Measurements from ENCODE around the gene MAGI3.

DNA sequence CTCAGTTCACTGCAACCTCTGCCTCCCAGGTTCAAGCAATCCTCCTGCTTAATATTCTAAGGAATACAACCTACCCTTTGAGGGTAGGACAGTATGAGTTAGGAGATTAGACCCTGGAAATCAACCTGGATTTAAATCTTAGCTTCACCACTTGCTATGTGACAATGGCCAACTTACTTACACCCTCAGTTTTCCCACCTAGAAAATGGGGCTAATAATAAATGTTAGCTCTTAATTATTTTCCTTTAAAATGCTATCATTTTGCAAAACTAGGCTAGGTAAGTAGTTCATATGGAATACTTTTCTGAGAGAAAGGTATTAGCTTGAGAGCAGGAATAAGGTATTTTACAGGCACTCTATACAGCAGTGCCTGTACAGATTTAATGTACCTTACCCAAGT lies 258.2 kb downstream of the MAGI3 start:
- TF ChIP-seq, protein P1, sequence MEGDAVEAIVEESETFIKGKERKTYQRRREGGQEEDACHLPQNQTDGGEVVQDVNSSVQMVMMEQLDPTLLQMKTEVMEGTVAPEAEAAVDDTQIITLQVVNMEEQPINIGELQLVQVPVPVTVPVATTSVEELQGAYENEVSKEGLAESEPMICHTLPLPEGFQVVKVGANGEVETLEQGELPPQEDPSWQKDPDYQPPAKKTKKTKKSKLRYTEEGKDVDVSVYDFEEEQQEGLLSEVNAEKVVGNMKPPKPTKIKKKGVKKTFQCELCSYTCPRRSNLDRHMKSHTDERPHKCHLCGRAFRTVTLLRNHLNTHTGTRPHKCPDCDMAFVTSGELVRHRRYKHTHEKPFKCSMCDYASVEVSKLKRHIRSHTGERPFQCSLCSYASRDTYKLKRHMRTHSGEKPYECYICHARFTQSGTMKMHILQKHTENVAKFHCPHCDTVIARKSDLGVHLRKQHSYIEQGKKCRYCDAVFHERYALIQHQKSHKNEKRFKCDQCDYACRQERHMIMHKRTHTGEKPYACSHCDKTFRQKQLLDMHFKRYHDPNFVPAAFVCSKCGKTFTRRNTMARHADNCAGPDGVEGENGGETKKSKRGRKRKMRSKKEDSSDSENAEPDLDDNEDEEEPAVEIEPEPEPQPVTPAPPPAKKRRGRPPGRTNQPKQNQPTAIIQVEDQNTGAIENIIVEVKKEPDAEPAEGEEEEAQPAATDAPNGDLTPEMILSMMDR (IDR thresholded peaks at IDR 0.05), result no peak
- no peak for TF ChIP-seq EZH2 (IDR thresholded peaks at IDR 0.05; ENCODE audit: borderline replicate concordance, insufficient read depth, low read depth, low read length, poor library complexity, severe bottlenecking)

All from B cell (primary cell).